Measurements from ENCODE around the gene TMEM167B. TPM values are rescaled to one million over a fixed set of nuclear protein-coding genes. Genes with fewer than 3 reads are reported as not detected.
A peak's percentile ranks its signal among the peaks of the same experiment; 100 is the strongest.

Gene TMEM167B
- total RNA-seq, 1 experiment from 2014 or later = 23.6 TPM

DNA sequence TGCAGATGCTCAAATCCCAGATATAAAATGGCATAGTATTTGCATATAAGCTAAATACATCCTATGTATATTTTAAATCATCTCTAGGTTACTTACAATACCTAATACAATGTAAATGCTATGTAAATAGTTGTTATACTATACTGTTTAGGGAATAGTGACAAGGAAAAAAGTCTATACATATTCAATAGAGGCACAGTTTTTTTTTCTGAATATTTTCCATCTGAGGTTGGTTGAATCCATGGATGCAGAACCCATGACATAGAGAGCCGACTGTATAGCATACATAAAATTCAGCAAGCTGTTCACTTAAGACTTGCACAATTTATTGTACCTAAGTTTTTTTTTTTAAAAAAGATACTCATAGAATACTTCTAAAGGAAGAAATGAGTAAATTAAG lies 21.3 kb upstream of the TMEM167B start:
- peaks cover 33% of the 10 kb centered on the region for H3K79me2 ChIP-seq (ENCODE audit: low read depth)
- H3F3A ChIP-seq (ENCODE audit: insufficient read depth, low read depth) = 0 out of 2 replicates have a peak, but pooled peaks cover 6% of the 10 kb centered on the region
- CTCF ChIA-PET = no interaction called here
- POLR2A ChIA-PET (ENCODE audit: unreplicated experiment) = no interaction called here
- H3K4me1 ChIP-seq (replicated peaks; ENCODE audit: insufficient read depth) = no peaks in the 10 kb centered on the region
- no peak overlapping the region for H2AFZ ChIP-seq
- H3K4me3 ChIP-seq = no peak overlapping the region
- H3K27me3 ChIP-seq (ENCODE audit: insufficient read depth, low read depth) = no peaks in the 10 kb centered on the region
- no peaks in the 10 kb centered on the region for H3K9me3 ChIP-seq (ENCODE audit: insufficient read depth, low read depth)
- 0 out of 2 replicates have a peak, but pooled peaks cover 4% of the 10 kb centered on the region for H4K20me1 ChIP-seq (ENCODE audit: insufficient read depth)
- H3K36me3 ChIP-seq (ENCODE audit: low read depth) = peaks cover 32% of the 10 kb centered on the region; the same call in 1 of the 2 replicates
- BruUV-seq (replicated peaks) = no TSS peak
- intact Hi-C loops (cut with micrococcal nuclease; ENCODE audit: unreplicated experiment) = no loop called here
- TF ChIP-seq, protein P1, sequence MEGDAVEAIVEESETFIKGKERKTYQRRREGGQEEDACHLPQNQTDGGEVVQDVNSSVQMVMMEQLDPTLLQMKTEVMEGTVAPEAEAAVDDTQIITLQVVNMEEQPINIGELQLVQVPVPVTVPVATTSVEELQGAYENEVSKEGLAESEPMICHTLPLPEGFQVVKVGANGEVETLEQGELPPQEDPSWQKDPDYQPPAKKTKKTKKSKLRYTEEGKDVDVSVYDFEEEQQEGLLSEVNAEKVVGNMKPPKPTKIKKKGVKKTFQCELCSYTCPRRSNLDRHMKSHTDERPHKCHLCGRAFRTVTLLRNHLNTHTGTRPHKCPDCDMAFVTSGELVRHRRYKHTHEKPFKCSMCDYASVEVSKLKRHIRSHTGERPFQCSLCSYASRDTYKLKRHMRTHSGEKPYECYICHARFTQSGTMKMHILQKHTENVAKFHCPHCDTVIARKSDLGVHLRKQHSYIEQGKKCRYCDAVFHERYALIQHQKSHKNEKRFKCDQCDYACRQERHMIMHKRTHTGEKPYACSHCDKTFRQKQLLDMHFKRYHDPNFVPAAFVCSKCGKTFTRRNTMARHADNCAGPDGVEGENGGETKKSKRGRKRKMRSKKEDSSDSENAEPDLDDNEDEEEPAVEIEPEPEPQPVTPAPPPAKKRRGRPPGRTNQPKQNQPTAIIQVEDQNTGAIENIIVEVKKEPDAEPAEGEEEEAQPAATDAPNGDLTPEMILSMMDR (conservative IDR thresholded peaks at IDR 0.05) = no peak
- TF ChIP-seq EZH2 (IDR thresholded peaks at IDR 0.05; ENCODE audit: low read depth) = no peak
- no peak overlapping the region for H3K27ac ChIP-seq
- DNase-seq = peak in 1 of 2 experiments; percentile 12
- no peak overlapping the region for H3K4me2 ChIP-seq
- no peaks in the 10 kb centered on the region for H3K9me2 ChIP-seq (ENCODE audit: insufficient read depth)

DNA sequence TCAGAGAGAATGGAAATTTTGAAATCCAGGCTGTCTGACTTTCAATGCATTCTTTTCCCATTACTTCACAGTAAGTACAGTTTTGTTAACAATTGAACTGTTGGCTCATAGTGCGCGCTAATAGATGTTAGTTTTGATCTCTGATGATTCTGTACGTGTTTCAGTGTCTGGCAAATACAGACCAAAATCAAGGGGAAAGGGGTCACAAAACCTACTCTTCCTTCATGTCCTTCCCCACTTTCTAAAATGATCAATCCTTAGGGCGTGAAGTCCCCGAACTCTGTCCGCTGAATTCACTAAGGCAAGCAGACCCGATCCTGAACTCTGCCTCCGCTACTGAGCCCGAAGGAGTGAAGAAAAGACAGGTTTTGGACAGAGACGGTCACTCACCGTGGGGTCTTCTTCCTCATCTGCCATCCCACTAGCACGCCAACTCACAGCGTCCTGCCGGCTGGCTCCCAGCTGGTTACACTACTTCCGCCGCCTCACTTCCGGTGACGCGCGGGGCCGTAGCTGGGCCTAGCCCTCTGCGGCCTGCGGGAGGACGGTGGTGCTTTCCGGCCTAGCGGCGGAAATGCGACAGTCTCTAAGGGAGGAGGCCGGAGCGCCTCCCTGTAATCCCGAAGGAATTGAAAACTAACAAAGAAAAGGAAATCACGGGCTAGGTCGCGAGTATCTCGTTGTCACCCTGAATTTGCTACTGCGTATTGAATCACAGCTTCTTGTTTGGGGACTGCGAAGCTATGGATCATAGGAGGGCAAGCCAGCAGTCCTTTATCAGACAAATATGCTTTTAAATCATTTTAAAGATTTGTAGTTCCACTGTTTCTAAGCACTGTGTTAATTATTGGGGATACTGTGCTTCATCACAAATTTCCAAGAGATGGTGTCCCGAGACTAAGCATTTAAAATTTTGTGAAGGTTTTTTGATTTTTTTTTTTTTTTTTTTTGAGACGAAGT lies 14.8 kb upstream of the TMEM167B start, which contains the start of gene TAF13:
Gene TAF13, minus strand, starts transcription at position 473 of the 960 bp plus-strand sequence. Its CDS starts 56 bp downstream, at position 417.
- ChIA-PET CTCF (interaction anchor here (0.6 to 0.8 kb wide), 3 partner anchors 10 to 37 kb away, joined by 4 to 9 read pairs (median 5); a partner anchor contains a TSS), POLR2A (ENCODE audit: unreplicated experiment) (interaction anchor here (0.7 to 1.0 kb wide), 4 partner anchors 15 to 139 kb away, joined by 3 to 7 read pairs (median 4); partner anchors contain the start of genes SARS1 and TMEM167B)
- Histone ChIP-seq H3K4me2 (peak within 1 kb of the TSS; percentile 99), H3K27me3 (ENCODE audit: insufficient read depth, low read depth) (no peaks in the 10 kb centered on the region), H3K36me3 (ENCODE audit: low read depth) (no peaks in the 10 kb centered on the region), H4K20me1 (ENCODE audit: insufficient read depth) (peaks cover 5% of the 10 kb centered on the region; the same call in 1 of the 2 replicates), H3K79me2 (ENCODE audit: low read depth) (peaks cover 37% of the 10 kb centered on the region), H3K9me3 (ENCODE audit: insufficient read depth, low read depth) (no peaks in the 10 kb centered on the region), H3K4me1 (replicated peaks; ENCODE audit: insufficient read depth) (peaks cover 16% of the 10 kb centered on the region), H3K9me2 (ENCODE audit: insufficient read depth) (no peaks in the 10 kb centered on the region), H3K27ac (peak within 1 kb of the TSS; percentile 88), H3F3A (ENCODE audit: insufficient read depth, low read depth) (peaks cover 27% of the 10 kb centered on the region), H2AFZ (peak within 1 kb of the TSS; percentile 98), H3K4me3 (peak within 1 kb of the TSS; percentile 82)
- TF ChIP-seq EZH2 (IDR thresholded peaks at IDR 0.05; ENCODE audit: low read depth) = no peak
- TF ChIP-seq, protein P1 (conservative IDR thresholded peaks at IDR 0.05) = peak; percentile 46; the same call in 1 of the 2 replicates
- intact Hi-C loops (cut with micrococcal nuclease; ENCODE audit: unreplicated experiment) = no loop called here
- DNase-seq = peak; percentile 90 to 94
- BruUV-seq (replicated peaks) = TSS peak; percentile 81

DNA sequence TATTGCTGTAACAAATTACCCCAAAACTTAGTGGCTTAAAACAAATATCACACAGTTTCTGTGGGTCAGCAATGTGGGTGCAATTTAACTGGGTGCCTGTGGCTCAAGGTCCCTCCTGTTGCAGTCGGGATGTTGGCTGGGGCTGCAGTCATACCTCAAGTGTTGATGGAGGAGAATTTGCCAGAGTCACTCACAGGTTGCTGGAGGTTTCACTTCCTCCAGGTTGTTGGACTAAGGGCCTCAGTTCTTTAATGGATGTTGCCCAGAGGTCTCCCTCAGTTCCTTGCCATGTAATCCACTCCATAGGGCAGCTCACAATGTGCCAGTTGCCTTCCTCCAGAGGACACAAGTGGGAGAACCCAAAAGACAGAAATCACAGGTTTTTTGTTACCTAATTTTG lies 12.2 kb upstream of the TMEM167B start:
- Histone ChIP-seq H3K27me3 (ENCODE audit: insufficient read depth, low read depth) (no peaks in the 10 kb centered on the region), H3K4me3 (no peak overlapping the region), H3F3A (ENCODE audit: insufficient read depth, low read depth) (peaks cover 27% of the 10 kb centered on the region), H3K4me2 (no peak overlapping the region), H3K27ac (no peak overlapping the region), H3K9me2 (ENCODE audit: insufficient read depth) (no peaks in the 10 kb centered on the region), H2AFZ (no peak overlapping the region), H3K36me3 (ENCODE audit: low read depth) (no peaks in the 10 kb centered on the region), H3K79me2 (ENCODE audit: low read depth) (peaks cover 26% of the 10 kb centered on the region), H3K9me3 (ENCODE audit: insufficient read depth, low read depth) (no peaks in the 10 kb centered on the region), H3K4me1 (replicated peaks; ENCODE audit: insufficient read depth) (peaks cover 16% of the 10 kb centered on the region), H4K20me1 (ENCODE audit: insufficient read depth) (peaks cover 5% of the 10 kb centered on the region; the same call in 1 of the 2 replicates)
- TF ChIP-seq EZH2 (IDR thresholded peaks at IDR 0.05; ENCODE audit: low read depth) = no peak
- TF ChIP-seq, protein P1 (conservative IDR thresholded peaks at IDR 0.05) = no peak
- DNase-seq = peak in 1 of 2 experiments; percentile 32
- ChIA-PET POLR2A (ENCODE audit: unreplicated experiment) (no interaction called here), CTCF (no interaction called here)
- BruUV-seq (replicated peaks) = no TSS peak
- intact Hi-C loops (cut with micrococcal nuclease; ENCODE audit: unreplicated experiment) = no loop called here

Measured in PC-9 (cell line).